HG03354 (cell line): ENCODE data around the gene EVA1B.

Experiments
- ATAC-seq: cut with Tn5 transposase; IDR thresholded peaks from one replicate; pipeline ENCODE4 v1.9.1; 2021; ENCODE audit warnings: mild to moderate bottlenecking; ENCODE audit not compliant: unreplicated experiment, poor library complexity, severe bottlenecking

The EVA1B gene

GRCh38 chr1:36349241-36349671 is 25.8 kb upstream of the EVA1B start:
- peak; percentile 77 for ATAC-seq

DNA sequence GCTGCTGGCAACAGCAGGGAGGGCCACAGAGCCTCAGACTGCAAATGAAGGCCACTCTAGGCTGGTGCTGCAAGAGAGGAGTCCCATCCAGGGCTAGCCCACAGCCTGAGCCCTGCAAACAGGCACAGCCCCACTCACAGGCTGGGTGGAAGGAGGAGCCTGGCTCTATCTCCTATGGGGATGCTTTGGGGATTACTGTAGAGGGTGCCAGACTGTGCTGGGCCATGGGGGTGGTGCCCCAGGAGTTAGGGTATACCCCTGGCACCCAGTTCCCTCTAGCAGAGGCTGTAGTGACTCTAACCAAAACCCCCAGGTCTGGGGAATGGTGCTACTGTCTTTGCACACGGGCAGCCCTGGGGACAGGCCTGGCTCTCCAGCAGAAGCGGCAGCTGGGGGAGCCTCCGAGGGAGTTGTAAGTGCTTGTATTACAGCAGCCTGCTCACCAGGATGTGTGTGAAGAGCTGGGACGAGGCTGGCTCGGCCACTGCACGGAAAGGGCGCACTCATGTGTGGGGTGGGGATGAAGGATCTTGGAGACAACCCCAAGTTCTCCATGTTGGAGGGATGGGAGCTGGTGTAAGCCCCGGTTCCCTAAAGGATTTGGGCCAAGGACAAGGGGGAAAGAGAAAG is 23.4 kb upstream of the EVA1B start:
- no peak for ATAC-seq

DNA sequence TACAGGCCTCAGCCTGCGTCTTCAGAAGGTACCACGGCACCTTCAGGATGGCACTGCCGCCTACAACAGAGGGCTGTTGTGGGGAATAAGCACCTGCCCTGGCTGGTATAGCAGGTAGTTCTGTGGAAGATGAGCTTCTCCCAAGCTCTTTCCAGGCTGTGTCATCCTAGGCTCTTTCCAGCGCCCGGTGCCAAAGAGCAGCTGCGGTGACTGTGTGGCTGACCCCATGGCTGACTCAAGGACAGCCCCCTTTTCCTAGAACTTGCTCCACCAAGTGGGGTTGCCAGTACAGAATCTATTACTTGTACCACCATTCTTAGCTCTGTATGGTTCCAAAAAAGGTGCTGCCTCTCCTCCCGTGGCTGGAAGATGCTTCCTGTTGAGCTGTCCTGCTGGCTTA is 21.9 kb upstream of the EVA1B start:
- ATAC-seq = no peak

GRCh38 chr1:36344395-36344680 is 20.9 kb upstream of the EVA1B start:
- no peak for ATAC-seq

DNA sequence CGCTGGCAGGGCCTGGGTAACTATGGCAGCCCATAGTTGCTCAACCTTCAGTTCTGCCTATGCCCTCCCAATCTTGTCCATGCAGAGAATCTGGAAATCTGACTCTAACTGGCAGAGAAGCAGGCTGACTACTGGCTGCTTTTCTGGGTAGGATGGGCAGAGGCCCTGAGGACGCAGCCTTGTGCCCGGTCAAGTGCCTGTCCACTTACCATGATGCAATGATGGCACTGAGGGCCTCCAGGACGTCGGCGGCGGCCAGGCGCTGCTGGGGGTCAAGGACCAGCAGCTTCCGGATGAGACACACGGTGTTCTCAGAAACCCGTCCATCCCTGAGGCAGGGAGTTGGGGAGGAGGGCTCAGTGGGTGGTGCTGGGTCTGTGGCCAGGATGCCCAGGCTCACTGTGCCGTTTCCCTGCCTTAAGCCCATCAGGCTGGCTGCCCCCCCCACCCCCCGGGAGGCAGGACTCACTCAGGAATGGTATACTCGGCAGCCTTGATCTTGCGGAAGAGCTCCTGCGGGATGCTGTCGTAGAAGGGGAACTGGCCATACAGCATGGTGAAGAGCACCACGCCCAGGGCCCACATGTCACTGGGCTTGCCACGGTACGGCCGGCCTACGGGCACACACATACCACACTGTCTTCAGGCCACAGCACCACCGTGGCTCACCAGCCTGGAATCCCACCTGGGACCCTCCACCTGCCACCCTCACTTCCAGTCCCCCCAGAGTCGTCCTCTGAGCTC is 20.4 kb upstream of the EVA1B start:
- ATAC-seq = no peak

DNA sequence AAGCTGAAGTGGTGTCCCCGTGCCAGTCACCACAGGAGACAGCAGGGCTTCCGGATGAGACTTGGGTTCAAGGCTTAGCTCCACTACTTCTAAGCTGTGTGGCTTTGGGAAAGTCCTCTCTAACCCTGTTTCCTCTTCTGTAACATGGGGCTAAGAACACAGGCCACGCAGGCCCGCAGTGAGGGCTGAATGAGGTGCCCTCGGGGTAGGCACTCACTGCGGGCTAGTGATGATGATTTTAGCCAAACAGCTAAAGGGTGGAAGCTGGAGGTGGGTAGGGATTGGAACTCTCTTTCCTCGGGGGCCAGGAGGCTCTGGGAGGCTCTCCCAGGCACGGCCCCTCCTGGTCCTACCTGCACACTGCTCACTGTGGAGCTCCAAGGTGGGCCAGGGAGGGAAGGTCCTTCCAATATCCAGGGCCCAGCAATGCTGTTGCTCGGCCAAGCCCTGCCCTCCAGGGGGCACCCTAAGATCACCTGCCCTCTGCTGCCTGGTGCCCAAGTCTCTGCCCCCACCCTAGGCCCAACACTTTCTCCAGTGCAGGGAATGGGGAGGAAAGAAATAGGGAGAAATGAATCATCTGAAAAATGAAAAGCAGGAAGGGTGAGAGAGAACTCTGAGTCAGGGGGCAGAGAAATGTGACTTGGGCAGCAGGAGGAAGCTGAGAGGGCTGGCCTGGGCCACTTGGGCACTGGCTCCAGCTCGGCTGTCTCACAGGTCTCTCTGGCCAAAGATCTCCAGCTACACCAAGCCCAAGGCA is 19.2 kb upstream of the EVA1B start:
- no peak for ATAC-seq

GRCh38 chr1:36341626-36342320 is 18.3 kb upstream of the EVA1B start:
- ATAC-seq = no peak

- no peak for ATAC-seq
These were observed 16.2 kb upstream of the EVA1B start for GRCh38 chr1:36339615-36340014.

DNA sequence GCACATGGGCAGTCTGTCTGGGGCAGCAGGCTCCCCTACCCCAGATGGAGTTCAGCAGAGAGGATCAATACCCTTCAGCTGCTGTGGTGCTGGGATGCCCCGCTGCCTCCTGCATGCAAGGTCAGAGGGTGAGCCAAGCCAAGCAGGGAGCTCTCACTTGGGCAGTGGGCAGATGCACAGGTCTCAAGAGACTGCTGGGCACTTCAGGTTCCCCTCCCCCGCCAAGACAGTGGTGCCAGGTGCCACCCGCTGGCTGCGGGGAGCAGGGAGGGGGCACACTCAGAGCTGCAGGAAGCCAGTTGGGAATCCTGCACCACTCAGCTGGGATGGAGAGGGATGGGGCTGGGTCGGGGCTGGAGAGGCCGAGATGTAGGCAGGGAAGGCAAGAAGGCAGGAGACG is 15.8 kb upstream of the EVA1B start:
- ATAC-seq = no peak

DNA sequence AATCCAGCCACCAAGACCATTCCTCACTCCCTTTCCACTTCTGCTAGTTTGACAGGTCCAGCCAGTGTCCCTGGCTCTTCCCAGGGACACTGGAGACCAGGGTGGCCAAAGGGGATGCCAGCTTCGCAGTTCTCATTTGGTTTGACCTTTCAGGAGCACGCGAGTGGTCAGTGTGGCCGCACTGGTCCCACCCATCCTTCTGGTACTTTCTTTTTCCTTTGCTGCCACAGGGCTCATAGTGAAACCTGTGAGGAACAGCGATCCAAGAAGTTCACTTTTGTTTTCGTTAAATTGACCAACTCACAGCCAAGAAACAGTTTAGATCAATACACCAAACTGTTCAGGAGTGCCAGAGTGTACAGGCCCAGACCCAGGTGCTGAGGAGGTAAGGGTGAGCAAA is 14.4 kb upstream of the EVA1B start:
- no peak for ATAC-seq

GRCh38 chr1:36330940-36331339 is 7.5 kb upstream of the EVA1B start:
- no peak for ATAC-seq

GRCh38 chr1:36329817-36330216 is 6.4 kb upstream of the EVA1B start:
- ATAC-seq = no peak

GRCh38 chr1:36328713-36329112 is 5.3 kb upstream of the EVA1B start:
- ATAC-seq = no peak

DNA sequence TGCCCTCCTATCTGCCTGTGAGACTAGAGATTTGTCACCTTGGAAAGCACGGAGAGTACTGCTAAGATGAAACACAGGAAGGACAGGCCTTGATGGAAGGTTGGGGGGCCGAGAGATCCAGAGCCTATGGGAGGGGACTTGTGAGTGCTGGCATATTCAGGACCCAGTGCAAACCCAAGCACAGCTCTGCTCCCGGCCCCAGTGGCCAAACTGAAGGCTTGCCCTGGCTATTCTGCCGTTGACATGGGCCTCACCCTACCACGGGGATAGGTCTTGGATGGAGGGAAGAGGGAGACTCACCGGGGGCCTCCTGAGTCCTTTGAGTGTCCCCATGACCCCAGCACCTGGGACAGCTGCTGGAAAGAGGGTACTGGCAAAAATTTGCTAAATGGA is 4.6 kb upstream of the EVA1B start:
- ATAC-seq = no peak

GRCh38 chr1:36327421-36328087 is 4.1 kb upstream of the EVA1B start:
- no peak for ATAC-seq

DNA sequence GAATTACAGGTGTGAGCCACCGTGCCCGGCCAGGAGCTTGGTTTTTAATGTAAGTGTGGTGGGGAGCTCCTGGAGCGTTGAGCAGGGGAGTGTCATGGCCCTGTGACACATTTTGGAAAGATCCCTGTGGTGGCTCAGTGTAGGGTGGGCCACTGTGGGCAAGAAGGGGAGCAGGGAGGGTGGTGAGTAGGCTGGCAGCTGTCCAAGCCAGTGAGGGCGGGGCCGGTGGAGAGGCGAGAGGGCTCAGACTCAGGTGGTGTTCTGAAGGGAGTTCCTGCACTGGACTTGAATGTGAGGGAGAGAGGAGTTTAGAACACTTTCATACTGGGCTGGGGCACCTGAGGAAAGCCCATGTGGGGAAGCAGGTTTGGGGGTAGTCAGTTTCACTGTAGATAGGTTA is 3.1 kb upstream of the EVA1B start:
- no peak for ATAC-seq

- no peak for ATAC-seq
These were observed 883 bp upstream of the EVA1B start for GRCh38 chr1:36324353-36324703.

GRCh38 chr1:36322786-36323635 is 434 bp downstream of the EVA1B start:
- ATAC-seq = peak; percentile 39

DNA sequence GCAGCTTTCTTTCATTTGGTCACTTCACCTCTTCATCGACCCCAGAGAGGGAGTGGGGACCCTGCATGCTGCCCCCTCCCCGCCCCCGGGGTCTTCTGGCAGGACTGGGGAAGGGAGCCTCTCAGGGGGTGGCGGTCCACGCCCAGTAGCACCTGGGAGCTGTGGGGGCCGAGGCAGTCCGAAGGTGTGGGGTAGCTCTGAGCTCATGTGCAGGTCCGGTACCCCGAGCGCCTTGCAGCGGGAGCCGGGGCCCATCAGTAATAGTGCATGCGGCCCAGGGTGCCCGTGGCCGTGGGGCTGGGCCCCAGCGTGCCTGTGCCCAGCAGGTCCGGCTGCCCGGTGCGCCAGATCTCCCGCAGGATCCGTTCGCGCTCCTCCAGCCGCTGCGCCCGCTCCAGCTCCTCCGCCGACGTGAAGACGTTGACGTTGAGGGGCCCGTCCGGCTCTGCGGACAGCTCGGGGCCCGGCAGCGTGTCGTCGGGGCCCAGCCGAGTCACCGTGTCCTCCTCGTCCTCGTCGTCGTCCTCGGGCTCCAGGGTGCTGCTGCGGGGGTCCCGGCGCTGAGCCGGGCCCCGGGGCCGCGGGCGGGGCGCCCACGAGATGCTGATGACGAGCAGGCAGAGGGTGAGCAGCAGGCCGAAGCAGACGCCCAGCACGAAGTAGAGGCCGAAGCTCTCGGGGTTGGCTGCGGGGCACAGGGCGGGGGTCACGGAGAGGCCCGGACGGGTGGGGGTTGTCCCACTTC is 1.2 kb downstream of the EVA1B start:
- no peak for ATAC-seq
